C4-2B (cell line): ENCODE results near the gene MAP4K3.

ENCODE experiments used
- CTCF ChIP-seq: fragments of 450-650 bp; conservative IDR thresholded peaks from 2 replicates; pipeline ENCODE4 v1.5.1; 2017; ENCODE audit warnings: mild to moderate bottlenecking
- ZFX ChIP-seq: fragments of 450-650 bp; IDR thresholded peaks from 2 replicates; pipeline ENCODE4 v1.6.1; 2017

GRCh38 chr2:39243469-39244123 is 193.5 kb downstream of the MAP4K3 start, which contains the start of gene CDKL4:
- TF ChIP-seq CTCF (no peak), ZFX (no peak)
